NCI-H2081 treated with DMSO at 0.1 percent for 48 hours (cell line): ENCODE results near the gene ANKRD13A.
"Not testable (repeated sequence)": the region's sequence is repeated elsewhere in the genome, so short reads cannot be mapped to it uniquely, and the experiment has no call there.

ENCODE experiments used
- DNase-seq: peaks from one replicate; lab custom pipeline; 2025; lab: John Stamatoyannopoulos, UW

The ANKRD13A gene

GRCh38 chr12:109983432-109984142, 15.6 kb upstream of the ANKRD13A start:
- DNase-seq = no peak

GRCh38 chr12:109986236-109986635, 13.0 kb upstream of the ANKRD13A start:
- DNase-seq = not testable (repeated sequence)

GRCh38 chr12:109987615-109988014, 11.6 kb upstream of the ANKRD13A start:
- DNase-seq = no peak

GRCh38 chr12:109988274-109988673, 11.0 kb upstream of the ANKRD13A start:
- no peak for DNase-seq

- no peak for DNase-seq
Measured at GRCh38 chr12:109988903-109989302, 10.3 kb upstream of the ANKRD13A start.

- no peak for DNase-seq
Measured at GRCh38 chr12:109989380-109989779, 9.8 kb upstream of the ANKRD13A start.

- DNase-seq = no peak
Measured at GRCh38 chr12:109991586-109991985, 7.6 kb upstream of the ANKRD13A start.

GRCh38 chr12:109993091-109993490, 6.1 kb upstream of the ANKRD13A start:
- DNase-seq = no peak

GRCh38 chr12:109994401-109995175, 4.6 kb upstream of the ANKRD13A start:
- DNase-seq = no peak

GRCh38 chr12:109995361-109995685, 3.9 kb upstream of the ANKRD13A start:
- DNase-seq = no peak

GRCh38 chr12:109995686-109996482, 3.3 kb upstream of the ANKRD13A start, which contains the start of gene GIT2:
GIT2 (minus strand) TSS chr12:109996368; CDS start chr12:109996224, 144 bp downstream.
- peak; percentile 77 for DNase-seq

GRCh38 chr12:109996483-109996853, 2.8 kb upstream of the ANKRD13A start:
- no peak for DNase-seq

GRCh38 chr12:109997393-109997792, 1.8 kb upstream of the ANKRD13A start:
- DNase-seq = no peak

- DNase-seq = no peak
Measured at GRCh38 chr12:109998241-109998903, 858 bp upstream of the ANKRD13A start.

- DNase-seq = no peak
Measured at GRCh38 chr12:109999649-109999971, 380 bp downstream of the ANKRD13A start.

- DNase-seq = no peak
Measured at GRCh38 chr12:109999983-110000505, 814 bp downstream of the ANKRD13A start.

GRCh38 chr12:110001596-110001995, 2.4 kb downstream of the ANKRD13A start:
- DNase-seq = no peak

GRCh38 chr12:110002676-110003515, 3.7 kb downstream of the ANKRD13A start:
- DNase-seq = no peak

- no peak for DNase-seq
Measured at GRCh38 chr12:110004598-110004997, 5.4 kb downstream of the ANKRD13A start.

- no peak for DNase-seq
Measured at GRCh38 chr12:110005319-110005973, 6.2 kb downstream of the ANKRD13A start.

GRCh38 chr12:110006115-110006514, 6.9 kb downstream of the ANKRD13A start:
- no peak for DNase-seq
